GM12878 (cell line): ENCODE results near the gene IL3. TPM values are rescaled to one million over a fixed set of nuclear protein-coding genes. Genes with fewer than 3 reads are reported as not detected.
A peak's percentile ranks its signal among the peaks of the same experiment; 100 is the strongest.

Experiments used
- ATAC-seq: fragments of 200-7000 bp; cut with Tn5 transposase; 3 replicates; pipeline ENCODE4 v1.9.1; 2020; ENCODE audit warnings: mild to moderate bottlenecking, moderate library complexity
- BruUV-seq: library from RNA; stranded (reverse); fragments of 400-500 nt; replicated peaks from 2 replicates; lab custom pipeline; 2021; lab: Mats Ljungman, UMichigan
- CTCF ChIA-PET: fragments of 300-600 bp; sonication (Branson Sonifier 250); formaldehyde crosslinking; extraction: SDS; loops from one replicate; lab custom pipeline; 2021; ENCODE audit warnings: inconsistent platforms; lab: Yijun Ruan, JAX
- POLR2A ChIA-PET: fragments of 350-600 bp; formaldehyde crosslinking; extraction: SDS; loops from one replicate; lab custom pipeline; 2021; ENCODE audit warnings: inconsistent platforms; lab: Charles Lee
- RAD21 ChIA-PET: fragments of 300-600 bp; sonication (Branson Sonifier 250); formaldehyde crosslinking; loops from one replicate; lab custom pipeline; 2023; ENCODE audit warnings: antibody characterized with exemption; ENCODE audit not compliant: unreplicated experiment; lab: Charles Lee
- SMC1A ChIA-PET: fragments of 300-600 bp; sonication (Branson Sonifier 250); formaldehyde crosslinking; loops from one replicate; lab custom pipeline; 2023; ENCODE audit not compliant: unreplicated experiment, uncharacterized antibody; lab: Charles Lee
- DNase-seq: peaks from one replicate; pipeline ENCODE4 v3.0.0-alpha.2; 2011; ENCODE audit warnings: low read depth, low spot score
- FAIRE-seq: peaks from 3 replicates; lab custom pipeline; 2011; peaks lifted over from hg19 to GRCh38; lab: Jason Lieb, UNC
- H2AFZ ChIP-seq: 2 replicates; pipeline ENCODE4 v1.6.0; 2011; ENCODE audit warnings: low read depth, low read length, control low read depth; ENCODE audit not compliant: control insufficient read depth
- H3K27ac ChIP-seq: 2 replicates; pipeline ENCODE4 v1.5.1; 2011; ENCODE audit warnings: control low read depth; ENCODE audit not compliant: control insufficient read depth, insufficient read depth
- H3K27me3 ChIP-seq, 2 experiments: replicated peaks in 1 of 2; 2 replicates each; pipeline versions ENCODE4 v1.6.0 to v1.6.1; 2011; ENCODE audit warnings: low read length in 1 of 2; ENCODE audit not compliant: control insufficient read depth in 2 of 2, insufficient read depth in 2 of 2
- H3K36me3 ChIP-seq, 2 experiments: 2 replicates each; pipeline ENCODE4 v1.5.1; 2011; ENCODE audit warnings: low read length in 1 of 2; ENCODE audit not compliant: control insufficient read depth in 2 of 2, insufficient read depth in 2 of 2
- H3K4me1 ChIP-seq: 2 replicates; pipeline ENCODE4 v1.6.1; 2011; ENCODE audit warnings: mild to moderate bottlenecking, low read length, moderate library complexity, mixed read lengths; ENCODE audit not compliant: control insufficient read depth, insufficient read depth
- H3K4me2 ChIP-seq: 2 replicates; pipeline ENCODE4 v1.6.0; 2011; ENCODE audit warnings: control low read depth; ENCODE audit not compliant: control insufficient read depth, insufficient read depth
- H3K4me3 ChIP-seq: fragments of 200-600 bp; sonication (generic); 2 replicates; pipeline ENCODE4 v1.5.1; 2016
- H3K79me2 ChIP-seq: 2 replicates; pipeline ENCODE4 v1.6.0; 2011; ENCODE audit warnings: low read length; ENCODE audit not compliant: control insufficient read depth, insufficient read depth
- H3K9ac ChIP-seq: 2 replicates; pipeline ENCODE4 v1.8.0; 2011; ENCODE audit warnings: low read length, control low read depth, mixed read lengths; ENCODE audit not compliant: control insufficient read depth, insufficient read depth
- H3K9me3 ChIP-seq: replicated peaks from 3 replicates; pipeline ENCODE4 v1.5.1; 2011; ENCODE audit warnings: mild to moderate bottlenecking, low read length; ENCODE audit not compliant: control insufficient read depth, insufficient read depth
- H4K20me1 ChIP-seq: 2 replicates; pipeline ENCODE4 v1.6.0; 2011; ENCODE audit not compliant: control insufficient read depth, insufficient read depth
- BCL11A ChIP-seq: IDR thresholded peaks from 2 replicates; pipeline ENCODE4 v1.6.1; 2011; ENCODE audit warnings: low read depth, low read length
- CEBPB ChIP-seq, 2 experiments: fragments of 150-350 bp in 1 of 2; IDR thresholded peaks; 2 replicates each; pipeline ENCODE4 v1.6.1; 2012 to 2014; ENCODE audit warnings: low read depth in 2 of 2, low read length in 2 of 2, borderline replicate concordance in 1 of 2, inconsistent platforms in 1 of 2
- CHD4 ChIP-seq: fragments of 200-600 bp; sonication (generic); IDR thresholded peaks from 2 replicates; pipeline ENCODE4 v1.6.1; 2016; ENCODE audit warnings: mild to moderate bottlenecking
- MEF2A ChIP-seq: IDR thresholded peaks from 2 replicates; pipeline ENCODE4 v1.6.1; 2011; ENCODE audit warnings: low read depth, mild to moderate bottlenecking, low read length, moderate library complexity; ENCODE audit not compliant: insufficient read depth
- MTA2 ChIP-seq: fragments of 450-650 bp; IDR thresholded peaks from 2 replicates; pipeline ENCODE4 v1.6.1; 2016; ENCODE audit warnings: low read depth, mild to moderate bottlenecking, moderate library complexity
- NR2C1 ChIP-seq: fragments of 450-650 bp; IDR thresholded peaks from 2 replicates; pipeline ENCODE4 v1.6.1; 2017; ENCODE audit warnings: antibody characterized with exemption, mild to moderate bottlenecking, moderate library complexity
- POU2F2 ChIP-seq: IDR thresholded peaks from 3 replicates; pipeline ENCODE4 v1.6.1; 2011; ENCODE audit warnings: low read depth, mild to moderate bottlenecking, low read length, borderline replicate concordance
- SREBF1 ChIP-seq: IDR thresholded peaks from 2 replicates; pipeline ENCODE4 v1.6.1; 2012; ENCODE audit warnings: mild to moderate bottlenecking, low read length
- SREBF2 ChIP-seq: IDR thresholded peaks from 2 replicates; pipeline ENCODE4 v1.6.1; 2012; ENCODE audit warnings: mild to moderate bottlenecking, low read length
- TCF12 ChIP-seq: IDR thresholded peaks from 2 replicates; pipeline ENCODE4 v1.6.1; 2011; ENCODE audit warnings: low read depth, mild to moderate bottlenecking, low read length
- in situ Hi-C: fragments of 300-500 bp; cut with MboI; formaldehyde crosslinking; loops from 9 replicates; pipeline ENCODE4 v1.14.3; 2018; ENCODE audit warnings: mixed read lengths
- intact Hi-C: fragments of 100-400 bp; cut with micrococcal nuclease; formaldehyde crosslinking; loops from one replicate; pipeline ENCODE4 v1.14.2; 2022; ENCODE audit not compliant: unreplicated experiment
- polyA plus RNA-seq, 11 experiments: library from polyadenylated mRNA; depleted of rRNA in 4 of 11; unstranded in 6 of 11; stranded (reverse) in 5 of 11; fragments of >200 nt; fragmentation: Nextera tagmentation in 4 of 11; fragmentation: Illumina TruSeq in 1 of 11; extraction: Ambion mirVana in 4 of 11; extraction: Trizol in 1 of 11; gene quantifications; 1 replicate in 1 of 11; 2 replicates in 10 of 11; pipeline versions ENCODE4 v1.2.1 to v1.2.3, GENCODE V29; 2011 to 2016; ENCODE audit warnings: inconsistent platforms in 2 of 11, missing spikeins in 2 of 11, low read depth in 1 of 11
- total RNA-seq, 4 experiments: library from RNA; depleted of rRNA in 3 of 4; stranded (reverse); fragments of >200 nt in 3 of 4; fragmentation: Illumina TruSeq in 1 of 4; extraction: Trizol in 1 of 4; gene quantifications; 2 replicates each; pipeline versions ENCODE4 v1.2.1 to v1.2.3, GENCODE V29; 2013 to 2021
- TF ChIP-seq, protein P1 (sequence below): IDR thresholded peaks from 2 replicates; pipeline ENCODE4 v1.6.1; 2011; ENCODE audit warnings: borderline replicate concordance, low read depth, mild to moderate bottlenecking, moderate library complexity, mixed read lengths, low read length; ENCODE audit not compliant: insufficient read depth; ENCODE audit errors: extremely low read length
- TF ChIP-seq, protein P2 (sequence below): fragments of 450-650 bp; IDR thresholded peaks from 2 replicates; pipeline ENCODE4 v1.6.1; 2017; ENCODE audit warnings: mild to moderate bottlenecking
- TF ChIP-seq, protein P3 (sequence below): fragments of 450-650 bp; IDR thresholded peaks from 2 replicates; pipeline ENCODE4 v1.6.1; 2016; ENCODE audit warnings: mild to moderate bottlenecking, moderate library complexity, borderline replicate concordance

The IL3 gene
- total and polyA plus RNA-seq, 10 of the 15 experiments (the other 5 are each of a cell fraction or from before 2014, with no cell fraction given): not detected

DNA sequence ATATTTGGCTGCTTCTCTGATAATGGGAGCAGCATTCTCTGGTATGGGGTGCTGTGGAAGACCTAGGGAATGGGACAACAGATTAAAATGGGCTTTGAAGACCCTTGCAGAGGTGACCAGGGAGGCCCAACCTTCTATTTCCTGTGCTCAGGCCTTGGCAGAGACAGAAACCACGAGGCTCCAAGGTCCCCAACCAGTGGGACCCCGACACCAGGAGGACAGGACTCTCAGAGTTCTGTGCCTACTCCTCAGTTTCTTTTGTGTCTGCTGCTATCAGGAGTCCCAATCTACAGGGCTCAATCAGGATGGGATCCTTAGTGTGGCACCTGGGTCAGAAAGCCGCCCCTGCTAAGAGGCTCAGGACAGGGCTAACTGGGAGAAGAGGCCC is 42.5 kb downstream of the IL3 start (continued):
- TF ChIP-seq POU2F2 (no peak), CHD4 (no peak), SREBF1 (no peak), TCF12 (no peak), SREBF2 (no peak), MEF2A (no peak), CEBPB (IDR thresholded peaks at IDR 0.05; ENCODE audit: borderline replicate concordance in 1 of 2, low read depth in 2 of 2, low read length in 2 of 2) (no peak)
- TF ChIP-seq, protein P1, sequence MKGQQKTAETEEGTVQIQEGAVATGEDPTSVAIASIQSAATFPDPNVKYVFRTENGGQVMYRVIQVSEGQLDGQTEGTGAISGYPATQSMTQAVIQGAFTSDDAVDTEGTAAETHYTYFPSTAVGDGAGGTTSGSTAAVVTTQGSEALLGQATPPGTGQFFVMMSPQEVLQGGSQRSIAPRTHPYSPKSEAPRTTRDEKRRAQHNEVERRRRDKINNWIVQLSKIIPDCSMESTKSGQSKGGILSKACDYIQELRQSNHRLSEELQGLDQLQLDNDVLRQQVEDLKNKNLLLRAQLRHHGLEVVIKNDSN: no peak
- TF ChIP-seq, protein P2, sequence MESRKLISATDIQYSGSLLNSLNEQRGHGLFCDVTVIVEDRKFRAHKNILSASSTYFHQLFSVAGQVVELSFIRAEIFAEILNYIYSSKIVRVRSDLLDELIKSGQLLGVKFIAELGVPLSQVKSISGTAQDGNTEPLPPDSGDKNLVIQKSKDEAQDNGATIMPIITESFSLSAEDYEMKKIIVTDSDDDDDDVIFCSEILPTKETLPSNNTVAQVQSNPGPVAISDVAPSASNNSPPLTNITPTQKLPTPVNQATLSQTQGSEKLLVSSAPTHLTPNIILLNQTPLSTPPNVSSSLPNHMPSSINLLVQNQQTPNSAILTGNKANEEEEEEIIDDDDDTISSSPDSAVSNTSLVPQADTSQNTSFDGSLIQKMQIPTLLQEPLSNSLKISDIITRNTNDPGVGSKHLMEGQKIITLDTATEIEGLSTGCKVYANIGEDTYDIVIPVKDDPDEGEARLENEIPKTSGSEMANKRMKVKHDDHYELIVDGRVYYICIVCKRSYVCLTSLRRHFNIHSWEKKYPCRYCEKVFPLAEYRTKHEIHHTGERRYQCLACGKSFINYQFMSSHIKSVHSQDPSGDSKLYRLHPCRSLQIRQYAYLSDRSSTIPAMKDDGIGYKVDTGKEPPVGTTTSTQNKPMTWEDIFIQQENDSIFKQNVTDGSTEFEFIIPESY: no peak

DNA sequence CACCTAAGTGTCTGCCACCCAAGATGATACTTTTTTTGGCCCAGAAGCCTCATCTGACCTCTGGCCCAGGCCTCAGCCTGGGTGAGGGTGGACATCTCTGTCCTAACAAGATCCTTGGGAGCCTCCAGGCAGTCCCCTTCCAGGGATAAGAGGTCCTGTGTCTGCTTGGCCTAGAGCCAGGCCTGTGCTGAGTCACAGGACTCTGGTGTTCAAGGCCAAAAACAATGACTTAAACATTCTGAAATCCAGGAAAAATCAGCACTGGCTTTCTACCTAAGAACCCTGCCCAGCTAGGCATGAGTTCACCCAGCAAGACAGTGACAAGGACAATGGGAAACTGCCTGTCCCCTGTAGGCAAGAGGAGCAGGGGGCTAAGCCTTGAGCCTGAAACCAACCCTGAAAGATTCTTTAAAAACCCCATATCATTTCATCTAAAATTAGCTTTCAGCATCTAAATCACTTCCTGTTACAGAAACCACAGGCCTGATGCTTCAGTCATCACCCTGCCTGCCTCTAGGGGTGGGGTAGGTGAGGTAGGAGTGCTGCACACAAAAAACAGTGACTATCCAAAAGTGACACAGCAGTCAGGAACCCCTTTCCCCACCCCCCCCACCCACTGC is 43.0 kb downstream of the IL3 start:
- Histone ChIP-seq H3K27ac (peak overlapping the region; percentile 98), H3K9ac (peak overlapping the region; percentile 70)
- TF ChIP-seq NR2C1 (no peak), MTA2 (peak; percentile 72), BCL11A (peak; percentile 81)
- TF ChIP-seq, protein P3, sequence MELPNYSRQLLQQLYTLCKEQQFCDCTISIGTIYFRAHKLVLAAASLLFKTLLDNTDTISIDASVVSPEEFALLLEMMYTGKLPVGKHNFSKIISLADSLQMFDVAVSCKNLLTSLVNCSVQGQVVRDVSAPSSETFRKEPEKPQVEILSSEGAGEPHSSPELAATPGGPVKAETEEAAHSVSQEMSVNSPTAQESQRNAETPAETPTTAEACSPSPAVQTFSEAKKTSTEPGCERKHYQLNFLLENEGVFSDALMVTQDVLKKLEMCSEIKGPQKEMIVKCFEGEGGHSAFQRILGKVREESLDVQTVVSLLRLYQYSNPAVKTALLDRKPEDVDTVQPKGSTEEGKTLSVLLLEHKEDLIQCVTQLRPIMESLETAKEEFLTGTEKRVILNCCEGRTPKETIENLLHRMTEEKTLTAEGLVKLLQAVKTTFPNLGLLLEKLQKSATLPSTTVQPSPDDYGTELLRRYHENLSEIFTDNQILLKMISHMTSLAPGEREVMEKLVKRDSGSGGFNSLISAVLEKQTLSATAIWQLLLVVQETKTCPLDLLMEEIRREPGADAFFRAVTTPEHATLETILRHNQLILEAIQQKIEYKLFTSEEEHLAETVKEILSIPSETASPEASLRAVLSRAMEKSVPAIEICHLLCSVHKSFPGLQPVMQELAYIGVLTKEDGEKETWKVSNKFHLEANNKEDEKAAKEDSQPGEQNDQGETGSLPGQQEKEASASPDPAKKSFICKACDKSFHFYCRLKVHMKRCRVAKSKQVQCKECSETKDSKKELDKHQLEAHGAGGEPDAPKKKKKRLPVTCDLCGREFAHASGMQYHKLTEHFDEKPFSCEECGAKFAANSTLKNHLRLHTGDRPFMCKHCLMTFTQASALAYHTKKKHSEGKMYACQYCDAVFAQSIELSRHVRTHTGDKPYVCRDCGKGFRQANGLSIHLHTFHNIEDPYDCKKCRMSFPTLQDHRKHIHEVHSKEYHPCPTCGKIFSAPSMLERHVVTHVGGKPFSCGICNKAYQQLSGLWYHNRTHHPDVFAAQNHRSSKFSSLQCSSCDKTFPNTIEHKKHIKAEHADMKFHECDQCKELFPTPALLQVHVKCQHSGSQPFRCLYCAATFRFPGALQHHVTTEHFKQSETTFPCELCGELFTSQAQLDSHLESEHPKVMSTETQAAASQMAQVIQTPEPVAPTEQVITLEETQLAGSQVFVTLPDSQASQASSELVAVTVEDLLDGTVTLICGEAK: no peak

More for the DNA sequence above, 43.0 kb downstream of the IL3 start:
- H3K36me3 ChIP-seq: no peaks in the 10 kb centered on the region
- no peaks in the 10 kb centered on the region for H4K20me1 ChIP-seq
- in situ Hi-C loops (no loop called here), intact Hi-C loops (loop anchor here (1.0 to 2.0 kb wide), 3 partner anchors 39 to 387 kb away; partner anchors contain the start of gene IRF1)
- H3K4me3 ChIP-seq: 0 out of 2 replicates have a peak overlapping the region, but pooled peaks have one; percentile 14
- SMC1A ChIA-PET: interaction anchor here (1.2 to 1.6 kb wide), 2 partner anchors 33 to 87 kb away, joined by 3 to 5 read pairs; no protein-coding TSS in a partner anchor
- RAD21 ChIA-PET: interaction anchor here (1.0 kb wide), 1 partner anchor 74 kb away, joined by 3 read pairs; no protein-coding TSS in a partner anchor
- no peak overlapping the region; the same call in 1 of the 2 replicates for H2AFZ ChIP-seq
- peak; percentile 76 for ATAC-seq
- DNase-seq: peak; percentile 78
- POLR2A ChIA-PET: interaction anchor here (0.6 kb wide), 1 partner anchor 895 kb away, joined by 4 read pairs; no protein-coding TSS in a partner anchor
- peak; percentile 59 for FAIRE-seq
- CTCF ChIA-PET: interaction anchor here (1.2 to 1.9 kb wide), 2 partner anchors 41 to 87 kb away, joined by 4 to 7 read pairs; no protein-coding TSS in a partner anchor
- no peaks in the 10 kb centered on the region for H3K79me2 ChIP-seq
- H3K9me3 ChIP-seq: no peaks in the 10 kb centered on the region
- peaks cover 67% of the 10 kb centered on the region for H3K4me1 ChIP-seq
- no TSS peak for BruUV-seq
- no peaks in the 10 kb centered on the region for H3K27me3 ChIP-seq
- peak overlapping the region; percentile 95 for H3K4me2 ChIP-seq
